HepG2 (cell line): ENCODE results near the gene SELPLG.

Experiments
- EP300 ChIP-seq, 3 experiments: sonication (generic) in 1 of 3; formaldehyde crosslinking in 1 of 3; IDR thresholded peaks; 2 replicates each; pipeline versions ENCODE4 v1.5.1 to v1.6.1; 2011 to 2020; ENCODE audit warnings: low read depth in 2 of 3, low read length in 2 of 3, borderline replicate concordance in 1 of 3, improper control_type of control experiment in 1 of 3, mild to moderate bottlenecking in 1 of 3, missing genetic modification reagents in 1 of 3, moderate library complexity in 1 of 3
- HIVEP1 ChIP-seq: sonication (generic); formaldehyde crosslinking; IDR thresholded peaks from 2 replicates; pipeline ENCODE4 v1.4.0; 2020; ENCODE audit warnings: mild to moderate bottlenecking, missing genetic modification reagents
- MYNN ChIP-seq: sonication (generic); formaldehyde crosslinking; IDR thresholded peaks from 2 replicates; pipeline ENCODE4 v1.4.0; 2020; ENCODE audit warnings: mild to moderate bottlenecking, low read depth, missing genetic modification reagents
- SMC3 ChIP-seq: IDR thresholded peaks from 2 replicates; pipeline ENCODE4 v1.6.1; 2011; ENCODE audit warnings: low read length, improper control_type of control experiment
- ZNF766 ChIP-seq: sonication (generic); formaldehyde crosslinking; IDR thresholded peaks from 2 replicates; pipeline ENCODE4 v1.5.0; 2020; ENCODE audit warnings: missing genetic modification reagents, borderline replicate concordance
- ZSCAN22 ChIP-seq: sonication (generic); formaldehyde crosslinking; IDR thresholded peaks from 2 replicates; pipeline ENCODE4 v1.4.0; 2020; ENCODE audit warnings: mild to moderate bottlenecking, missing genetic modification reagents

GRCh38 chr12:108595711-108596647, 37.7 kb downstream of the SELPLG start:
- TF ChIP-seq HIVEP1 (CRISPR knock-in tag) (no peak), EP300 (IDR thresholded peaks at IDR 0.05; ENCODE audit: low read depth in 2 of 2, low read length in 2 of 2) (no peak), EP300 (CRISPR knock-in tag; IDR thresholded peaks at IDR 0.05; ENCODE audit: borderline replicate concordance) (no peak), SMC3 (no peak), ZSCAN22 (CRISPR knock-in tag) (no peak), ZNF766 (CRISPR knock-in tag) (no peak), MYNN (CRISPR knock-in tag) (no peak)
